ENCODE measurements around the gene PRR33. TPM values are rescaled to one million over a fixed set of nuclear protein-coding genes. Genes with fewer than 3 reads are reported as not detected.

PRR33 gene
- 0.14 TPM for polyA plus RNA-seq (2013, experiment 1 of 2; ENCODE audit: insufficient read length)
- polyA plus RNA-seq (2013, experiment 2 of 2; ENCODE audit: insufficient read length) = 0.42 TPM

- DNase-seq = no peak
Observed at GRCh38 chr11:1891831-1892115, at the start of gene PRR33. Gene PRR33, minus strand, starts transcription at chr11:1891895. Its CDS starts 1,311 bp downstream, at chr11:1890584.

GRCh38 chr11:1939788-1940187 is 48.1 kb upstream of the PRR33 start:
- DNase-seq = peak; percentile 12

GRCh38 chr11:1939006-1939625 is 47.4 kb upstream of the PRR33 start:
- peak; percentile 21 for DNase-seq

- no peak for DNase-seq
Observed at GRCh38 chr11:1938343-1939005, 46.8 kb upstream of the PRR33 start.

- DNase-seq = no peak
Observed at GRCh38 chr11:1937616-1938342, 46.1 kb upstream of the PRR33 start.

GRCh38 chr11:1936781-1937615 is 45.3 kb upstream of the PRR33 start:
- DNase-seq = no peak

GRCh38 chr11:1936072-1936780 is 44.5 kb upstream of the PRR33 start:
- DNase-seq = no peak

- DNase-seq = no peak
Observed at GRCh38 chr11:1935156-1936071, 43.7 kb upstream of the PRR33 start.

GRCh38 chr11:1934335-1935155 is 42.9 kb upstream of the PRR33 start:
- no peak for DNase-seq

GRCh38 chr11:1933416-1934334 is 42.0 kb upstream of the PRR33 start:
- DNase-seq = no peak

- DNase-seq = no peak
Observed at GRCh38 chr11:1932681-1933080, 41.0 kb upstream of the PRR33 start.

- DNase-seq = no peak
Observed at GRCh38 chr11:1932105-1932480, 40.4 kb upstream of the PRR33 start.

GRCh38 chr11:1931341-1932104 is 39.8 kb upstream of the PRR33 start:
- peak; percentile 64 for DNase-seq

GRCh38 chr11:1930462-1930830 is 38.8 kb upstream of the PRR33 start:
- no peak for DNase-seq

GRCh38 chr11:1929621-1930461 is 38.1 kb upstream of the PRR33 start:
- no peak for DNase-seq

GRCh38 chr11:1928891-1929541 is 37.3 kb upstream of the PRR33 start:
- no peak for DNase-seq

- DNase-seq = no peak
Observed at GRCh38 chr11:1928470-1928890, 36.8 kb upstream of the PRR33 start.
